HG03280 (cell line): ENCODE results near the gene CSRP1.
"Not testable (repeated sequence)": the region's sequence is repeated elsewhere in the genome, so short reads cannot be mapped to it uniquely, and the experiment has no call there.

ENCODE experiments used
- ATAC-seq: cut with Tn5 transposase; IDR thresholded peaks from one replicate; pipeline ENCODE4 v1.9.1; 2021; ENCODE audit warnings: mild to moderate bottlenecking, moderate library complexity; ENCODE audit not compliant: unreplicated experiment

The CSRP1 gene

GRCh38 chr1:201481761-201482493 is 25.0 kb downstream of the CSRP1 start:
- ATAC-seq: peak; percentile 77

DNA sequence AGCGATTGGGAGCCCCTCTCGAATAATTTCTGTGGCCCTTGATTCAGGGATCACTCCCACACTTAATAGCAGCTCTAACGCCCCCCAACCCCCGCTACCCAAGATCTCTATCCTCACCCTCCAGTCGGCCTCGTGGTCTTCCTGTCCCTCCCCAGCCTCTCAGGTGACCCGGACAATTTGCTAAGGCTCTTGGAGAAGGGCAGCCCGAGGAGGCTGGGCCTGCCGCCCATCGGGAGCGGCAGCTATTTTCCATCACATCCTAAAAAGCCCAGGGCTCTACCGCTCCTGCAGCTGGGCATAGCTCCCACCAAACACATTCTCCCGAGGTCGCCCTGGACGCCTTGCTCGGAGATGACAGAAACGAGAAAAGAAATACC is 25.9 kb downstream of the CSRP1 start:
- ATAC-seq: no peak

DNA sequence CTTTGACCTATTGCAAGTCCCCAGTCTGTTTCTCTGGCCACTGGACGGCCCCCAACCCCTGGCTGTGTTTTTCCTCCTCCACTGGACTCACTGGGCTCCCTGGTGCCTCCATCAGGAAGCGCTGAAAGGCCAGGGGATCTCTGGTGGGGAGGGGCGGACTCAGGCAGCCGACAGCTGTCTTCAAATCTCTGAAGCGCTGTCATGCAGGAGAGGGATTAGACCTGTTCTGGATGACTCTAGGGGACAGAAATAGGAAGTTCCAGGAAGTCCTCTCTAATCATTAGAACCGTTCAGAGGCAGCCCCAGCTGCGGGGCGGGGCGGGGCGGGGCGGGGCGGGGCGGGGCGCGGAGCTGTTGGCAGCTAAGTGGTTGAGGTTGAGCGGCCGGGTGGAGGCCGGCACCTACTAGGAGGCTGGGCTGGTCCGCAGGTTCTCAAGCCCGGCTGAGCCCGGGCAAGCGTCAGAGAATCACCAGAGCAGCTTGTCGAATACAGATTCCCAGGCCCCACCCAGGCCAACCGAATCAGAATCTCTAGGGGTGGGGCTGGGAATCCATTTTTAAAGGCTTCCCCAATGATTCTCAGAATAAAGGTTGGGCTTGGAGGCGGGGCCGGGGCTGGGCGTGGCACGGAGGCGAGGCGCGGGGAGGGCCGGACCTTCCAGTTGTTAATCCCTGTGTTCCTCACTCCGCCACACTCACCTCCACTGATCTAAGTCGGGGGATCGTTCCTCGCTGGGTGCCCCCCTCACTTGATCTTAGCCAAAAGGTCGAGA is 26.5 kb downstream of the CSRP1 start:
- peak; percentile 67 for ATAC-seq

- no peak for ATAC-seq
Measured at GRCh38 chr1:201479201-201479730, 27.7 kb downstream of the CSRP1 start.

GRCh38 chr1:201478666-201479065 is 28.3 kb downstream of the CSRP1 start:
- not testable (repeated sequence) for ATAC-seq

DNA sequence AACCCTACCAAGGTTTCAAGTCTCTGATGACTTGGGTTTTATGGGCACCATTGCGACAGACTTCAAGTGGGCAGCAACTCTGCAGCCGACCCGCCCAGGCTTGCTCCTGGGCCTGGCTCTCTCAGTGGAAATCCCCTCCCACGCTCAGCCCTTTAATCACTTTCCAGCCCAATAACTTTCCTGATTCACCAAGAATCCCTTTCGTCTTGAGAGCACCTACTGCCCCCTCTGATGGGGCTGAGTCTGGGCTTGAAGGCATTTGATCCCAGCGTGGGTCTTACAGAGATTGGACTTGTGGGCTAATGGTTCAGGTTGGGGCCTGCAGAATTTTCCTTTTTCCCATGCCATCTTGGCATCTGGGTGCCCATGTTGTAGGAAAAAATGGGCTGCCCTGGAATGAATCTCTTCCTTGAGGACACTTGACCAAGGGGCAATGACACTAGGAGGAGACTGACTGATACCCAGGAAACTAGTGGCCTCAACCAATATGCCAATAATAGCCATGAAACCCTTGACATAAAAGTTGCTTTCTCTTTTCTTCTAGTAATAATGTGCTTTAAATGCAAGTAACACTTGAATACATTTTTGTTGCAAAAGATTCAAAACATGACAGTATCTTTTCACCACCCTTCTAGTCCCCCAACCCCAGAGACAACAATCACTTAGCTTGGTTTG is 30.1 kb downstream of the CSRP1 start:
- ATAC-seq: no peak

- no peak for ATAC-seq
Measured at GRCh38 chr1:201475915-201476669, 30.8 kb downstream of the CSRP1 start.

DNA sequence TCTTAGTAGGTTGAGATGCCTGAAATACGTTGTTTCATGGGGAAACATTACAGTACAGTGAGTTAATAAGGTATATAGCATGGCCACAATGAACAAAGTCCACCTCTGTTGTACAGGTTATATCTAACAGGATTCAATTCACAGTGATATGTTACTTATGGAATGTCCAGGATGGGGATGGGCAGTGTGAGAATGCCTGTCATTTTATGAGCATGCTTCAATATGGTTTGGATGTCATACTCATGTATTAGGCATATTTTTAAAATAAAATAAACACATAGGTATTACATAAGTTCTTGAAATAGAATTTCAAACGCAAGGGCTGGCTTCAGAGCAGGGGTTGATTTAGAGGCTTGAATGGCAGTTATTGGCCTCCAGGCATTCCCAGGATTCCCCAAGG is 31.8 kb downstream of the CSRP1 start:
- ATAC-seq: no peak

- ATAC-seq: no peak
Measured at GRCh38 chr1:201473296-201473695, 33.6 kb downstream of the CSRP1 start.

DNA sequence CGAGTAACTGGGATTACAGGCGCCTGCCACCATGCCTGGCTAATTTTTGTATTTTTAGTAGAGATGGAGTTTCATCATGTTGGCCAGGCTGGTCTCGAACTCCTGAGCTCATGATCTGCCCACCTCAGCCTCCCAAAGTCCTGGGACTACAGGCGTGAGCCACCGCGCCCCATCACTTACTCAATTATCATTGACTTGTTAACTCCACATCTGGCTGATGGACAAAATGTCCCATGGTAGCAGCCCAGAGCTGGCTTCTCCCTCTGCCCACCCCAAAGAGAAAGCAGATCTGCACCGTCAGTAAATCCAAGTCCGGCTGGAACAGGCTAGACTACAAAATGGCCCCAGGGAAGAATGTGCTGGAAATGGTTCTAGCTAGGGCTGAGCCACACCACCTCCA is 34.6 kb downstream of the CSRP1 start:
- ATAC-seq: not testable (repeated sequence)

DNA sequence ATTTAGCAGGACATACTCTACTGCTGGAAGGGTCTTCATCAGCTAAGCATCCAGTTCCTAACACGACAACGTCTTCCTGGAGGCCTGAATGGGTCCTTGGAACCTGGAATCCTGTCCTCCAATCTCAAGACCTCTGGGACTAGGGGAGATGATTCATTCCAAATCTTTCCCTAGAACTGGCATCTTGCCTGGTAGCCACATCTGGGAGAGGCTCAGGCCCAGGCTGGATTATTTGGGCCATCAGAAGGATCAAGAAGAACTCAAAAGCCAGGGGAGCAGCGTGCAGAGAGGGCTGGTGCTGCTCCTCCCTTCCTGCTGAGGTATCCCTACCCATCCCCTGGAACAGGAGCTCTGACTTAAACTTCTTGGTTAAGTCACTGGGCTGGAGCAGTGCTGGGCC is 35.2 kb downstream of the CSRP1 start:
- no peak for ATAC-seq

DNA sequence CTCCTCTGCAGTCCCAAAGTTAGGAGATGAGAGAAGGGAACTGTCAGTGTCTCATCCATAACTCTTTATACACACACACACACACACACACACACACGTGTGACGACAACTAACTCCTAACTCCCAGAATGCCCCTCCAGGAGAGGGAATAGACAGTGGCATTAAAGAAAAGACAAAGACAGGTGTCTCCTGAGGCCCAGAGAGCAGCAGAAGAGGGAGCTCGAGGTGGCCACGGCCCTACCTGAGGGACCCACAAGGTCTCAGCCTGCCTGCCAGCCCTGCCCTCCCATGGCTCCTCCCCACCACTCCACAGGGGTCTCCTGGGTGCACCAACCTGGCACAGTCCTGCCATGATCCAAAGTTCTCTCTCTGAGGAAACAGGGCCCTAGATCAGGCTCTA is 36.3 kb downstream of the CSRP1 start:
- no peak for ATAC-seq

GRCh38 chr1:201469645-201470074 is 37.3 kb downstream of the CSRP1 start:
- ATAC-seq: no peak

DNA sequence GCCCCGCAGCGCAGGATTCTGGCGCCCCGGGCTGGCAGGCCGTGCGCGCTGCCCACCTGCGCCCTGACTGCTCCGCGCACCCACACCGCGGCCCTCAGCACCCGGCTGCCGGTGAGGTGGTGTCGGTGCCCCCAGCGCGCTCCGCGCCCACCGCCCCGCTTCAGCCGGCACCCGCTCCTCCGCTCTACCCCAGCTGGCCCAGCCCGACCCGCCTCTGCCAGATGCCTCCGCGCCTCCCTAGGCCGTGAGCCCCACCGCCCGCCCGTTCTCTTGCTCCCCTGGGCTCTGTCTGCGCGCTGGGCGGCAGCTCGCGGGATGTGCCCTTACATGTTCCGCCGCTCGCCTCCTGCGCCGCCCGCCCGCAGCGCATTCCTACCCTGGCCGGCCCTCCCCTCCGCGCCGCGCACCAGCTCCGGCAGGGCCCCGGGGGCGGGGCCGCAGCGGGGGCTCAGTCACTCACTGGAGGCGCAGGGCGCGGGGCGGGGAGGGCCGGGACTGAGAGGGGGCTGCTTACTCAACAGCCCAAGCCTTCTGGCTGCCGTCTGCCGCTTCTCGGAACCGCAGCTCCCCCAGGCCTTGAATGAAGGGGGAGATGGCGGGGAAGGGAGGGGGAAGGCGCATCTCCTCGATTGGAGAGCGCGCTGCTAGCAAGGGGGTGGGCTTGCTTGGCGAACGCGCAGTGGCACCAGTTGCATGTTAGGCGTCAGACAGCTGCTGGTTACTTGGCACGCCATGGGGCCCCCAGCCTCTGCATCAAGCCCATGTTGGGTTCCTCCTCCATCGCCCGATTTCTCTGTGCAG is 37.9 kb downstream of the CSRP1 start, which contains the start of gene PHLDA3:
Gene PHLDA3, minus strand, starts transcription at position 345 of the 801 bp plus-strand sequence. CDS start 402 bp downstream, outside the sequence.
- ATAC-seq: peak; percentile 73

DNA sequence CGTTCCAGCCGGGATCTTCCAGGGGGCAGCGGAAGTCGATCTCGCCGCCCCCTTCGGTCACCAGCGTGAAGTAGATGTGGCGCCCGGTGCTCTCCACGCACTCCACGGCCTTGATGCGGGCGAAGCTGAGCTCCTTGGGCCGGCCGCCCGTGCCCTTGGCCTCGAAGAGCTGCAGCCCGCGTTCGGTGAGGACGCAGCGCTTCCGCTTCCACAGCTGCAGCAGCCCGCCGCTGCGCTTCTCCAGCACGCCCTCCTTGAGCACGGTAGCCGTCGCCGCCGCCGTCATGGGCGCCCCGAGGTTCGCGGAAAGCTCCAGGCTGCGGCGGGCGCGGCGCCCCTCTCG is 38.5 kb downstream of the CSRP1 start:
- peak; percentile 40 for ATAC-seq

DNA sequence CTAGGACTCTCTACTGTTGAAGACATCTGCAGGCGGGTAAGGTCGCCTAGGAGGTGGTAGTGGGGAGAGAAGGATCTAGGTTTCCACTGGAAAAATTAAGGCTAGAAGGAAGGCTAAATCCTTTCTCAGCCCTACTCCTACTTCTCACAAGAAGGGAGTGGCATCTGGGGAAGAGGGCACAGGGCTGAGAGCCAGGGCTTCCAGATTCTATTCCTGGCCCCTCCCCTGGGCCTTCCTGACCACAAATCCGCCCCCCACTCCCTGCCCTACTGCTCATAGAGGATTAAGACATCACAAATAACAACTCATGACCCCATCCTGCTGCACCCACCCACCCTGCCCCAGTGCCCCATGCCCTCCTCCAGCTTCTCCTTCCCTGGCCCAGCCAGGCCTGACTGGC is 40.4 kb downstream of the CSRP1 start:
- ATAC-seq: no peak

- ATAC-seq: no peak
Measured at GRCh38 chr1:201465698-201466290, 41.1 kb downstream of the CSRP1 start.

DNA sequence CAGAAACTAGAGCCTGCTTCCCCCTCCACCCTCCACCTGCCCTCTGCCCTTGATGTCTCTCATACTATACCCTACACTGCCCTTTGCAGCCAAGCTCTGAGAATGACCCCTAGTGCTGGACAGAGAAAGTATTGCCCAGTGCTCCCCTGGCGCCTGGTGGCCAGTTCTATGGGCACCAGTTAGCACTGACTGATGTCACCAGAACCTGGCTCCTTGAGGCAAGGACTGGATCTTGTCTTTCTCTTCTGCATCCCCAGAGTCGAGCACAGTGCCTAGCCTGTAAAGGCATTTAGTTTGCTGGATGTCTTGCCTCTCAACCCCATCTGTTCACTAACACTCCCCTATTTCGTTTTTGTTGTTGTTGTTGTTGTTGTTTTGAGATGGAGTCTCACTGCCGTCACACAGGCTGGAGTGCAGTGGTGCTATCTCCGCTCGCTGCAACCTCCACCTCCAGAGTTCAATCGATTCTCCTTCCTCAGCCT is 43.8 kb downstream of the CSRP1 start:
- no peak for ATAC-seq

DNA sequence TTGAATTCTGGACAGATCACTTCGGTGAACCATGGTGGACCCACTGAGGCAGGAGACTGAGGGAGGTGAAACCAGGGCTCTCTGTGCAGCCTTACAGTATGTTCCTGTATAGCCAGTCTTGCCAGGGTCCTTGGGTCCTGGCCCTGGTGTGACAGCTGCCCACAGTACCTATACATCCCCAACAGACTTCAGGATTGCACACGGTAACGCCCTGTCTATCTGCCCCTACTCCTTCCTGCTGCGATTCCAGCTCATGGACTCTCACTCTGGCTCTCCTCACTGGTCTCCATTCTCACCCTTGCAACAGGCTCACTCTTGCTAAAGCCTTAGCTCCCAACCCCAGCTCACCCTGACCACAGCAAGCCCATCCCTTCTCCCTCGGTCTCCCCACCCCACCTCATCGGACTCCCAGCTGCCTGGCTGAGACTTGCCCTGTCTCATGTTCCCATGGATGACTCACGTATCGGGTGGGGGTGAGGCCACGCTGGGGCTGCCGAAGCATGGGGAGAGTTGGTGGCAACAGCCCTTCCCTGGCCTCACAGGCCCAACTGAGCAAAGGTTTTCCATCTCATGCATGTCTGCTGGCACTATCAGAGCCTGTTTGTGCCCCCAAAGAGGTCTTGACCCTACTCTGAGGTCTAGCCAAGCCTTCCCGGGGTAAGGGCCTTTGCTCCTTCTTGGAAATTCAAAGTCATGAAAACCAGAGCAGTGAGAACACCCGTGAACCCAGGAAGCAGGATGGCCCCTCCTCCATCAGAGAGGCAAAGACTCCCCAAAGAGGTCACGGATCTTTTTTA is 45.1 kb downstream of the CSRP1 start:
- no peak for ATAC-seq
